WERI-Rb-1 (cell line): ENCODE results near the gene MYT1.
A peak's percentile ranks its signal among the peaks of the same experiment; 100 is the strongest.
"Not testable (repeated sequence)": the region's sequence is repeated elsewhere in the genome, so short reads cannot be mapped to it uniquely, and the experiment has no call there.

Experiments used
- DNase-seq: peaks from one replicate; pipeline ENCODE4 v3.0.0-alpha.2; 2020
- H3K27ac ChIP-seq: fragments of 250-450 bp; sonication (Bioruptor Pico); 2 replicates; pipeline ENCODE4 v1.5.1; 2020; ENCODE audit warnings: mild to moderate bottlenecking, moderate library complexity
- H3K27me3 ChIP-seq: fragments of 250-450 bp; sonication (Bioruptor Pico); 2 replicates; pipeline ENCODE4 v1.5.1; 2021; ENCODE audit warnings: mild to moderate bottlenecking, low read depth, moderate library complexity; ENCODE audit not compliant: insufficient read depth, severe bottlenecking
- H3K36me3 ChIP-seq: fragments of 250-450 bp; sonication (Bioruptor Pico); 2 replicates; pipeline ENCODE4 v1.5.1; 2020; ENCODE audit warnings: mild to moderate bottlenecking, moderate library complexity
- H3K4me3 ChIP-seq: 2 replicates; pipeline ENCODE4 v1.5.1; 2011; ENCODE audit warnings: low read depth, mild to moderate bottlenecking, control low read depth, low read length
- H3K9me3 ChIP-seq: fragments of 250-450 bp; sonication (Bioruptor Pico); 2 replicates; pipeline ENCODE4 v1.5.1; 2021; ENCODE audit warnings: mild to moderate bottlenecking, moderate library complexity; ENCODE audit not compliant: severe bottlenecking
- TF ChIP-seq, protein P1 (sequence below): IDR thresholded peaks from 2 replicates; pipeline ENCODE4 v1.5.1; 2011; ENCODE audit warnings: low read depth, mild to moderate bottlenecking, control low read depth, inconsistent platforms, low read length

MYT1 gene

DNA sequence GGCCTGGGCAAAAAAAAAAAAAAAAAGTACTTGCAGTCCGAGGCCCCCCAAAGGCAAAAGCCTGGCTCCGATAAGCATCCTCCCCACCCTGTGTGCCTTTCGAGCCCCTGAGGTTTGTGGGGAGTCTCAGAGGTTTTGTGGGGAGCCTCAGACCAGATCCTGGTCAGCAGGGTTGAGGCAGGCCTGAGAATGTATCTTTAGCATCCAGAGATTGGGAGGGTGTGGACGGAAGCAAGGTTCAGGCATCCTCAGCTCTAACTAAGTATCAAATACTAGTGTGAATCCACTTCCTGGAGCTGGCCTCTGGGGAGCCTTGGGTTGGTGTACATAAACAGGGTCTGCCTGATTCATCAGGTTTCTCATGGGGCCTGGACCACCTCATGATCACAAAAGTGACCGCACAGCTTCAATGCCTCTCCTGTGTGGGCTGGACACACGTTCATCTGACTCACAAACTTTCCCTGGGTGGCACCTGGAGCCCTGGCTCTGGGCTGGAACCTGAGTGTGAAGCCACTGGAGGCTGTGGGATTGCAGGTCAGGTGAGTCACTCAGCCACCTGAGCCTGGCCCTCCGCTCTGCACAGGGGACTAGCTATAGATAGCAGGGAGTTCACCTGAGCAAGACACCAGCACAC is 115.7 kb downstream of the MYT1 start:
- Histone ChIP-seq H3K9me3 (no peaks in the 10 kb centered on the region), H3K4me3 (no peak overlapping the region), H3K27me3 (no peaks in the 10 kb centered on the region), H3K36me3 (no peaks in the 10 kb centered on the region), H3K27ac (no peak overlapping the region)
- TF ChIP-seq, protein P1, sequence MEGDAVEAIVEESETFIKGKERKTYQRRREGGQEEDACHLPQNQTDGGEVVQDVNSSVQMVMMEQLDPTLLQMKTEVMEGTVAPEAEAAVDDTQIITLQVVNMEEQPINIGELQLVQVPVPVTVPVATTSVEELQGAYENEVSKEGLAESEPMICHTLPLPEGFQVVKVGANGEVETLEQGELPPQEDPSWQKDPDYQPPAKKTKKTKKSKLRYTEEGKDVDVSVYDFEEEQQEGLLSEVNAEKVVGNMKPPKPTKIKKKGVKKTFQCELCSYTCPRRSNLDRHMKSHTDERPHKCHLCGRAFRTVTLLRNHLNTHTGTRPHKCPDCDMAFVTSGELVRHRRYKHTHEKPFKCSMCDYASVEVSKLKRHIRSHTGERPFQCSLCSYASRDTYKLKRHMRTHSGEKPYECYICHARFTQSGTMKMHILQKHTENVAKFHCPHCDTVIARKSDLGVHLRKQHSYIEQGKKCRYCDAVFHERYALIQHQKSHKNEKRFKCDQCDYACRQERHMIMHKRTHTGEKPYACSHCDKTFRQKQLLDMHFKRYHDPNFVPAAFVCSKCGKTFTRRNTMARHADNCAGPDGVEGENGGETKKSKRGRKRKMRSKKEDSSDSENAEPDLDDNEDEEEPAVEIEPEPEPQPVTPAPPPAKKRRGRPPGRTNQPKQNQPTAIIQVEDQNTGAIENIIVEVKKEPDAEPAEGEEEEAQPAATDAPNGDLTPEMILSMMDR: no peak
- no peak for DNase-seq

DNA sequence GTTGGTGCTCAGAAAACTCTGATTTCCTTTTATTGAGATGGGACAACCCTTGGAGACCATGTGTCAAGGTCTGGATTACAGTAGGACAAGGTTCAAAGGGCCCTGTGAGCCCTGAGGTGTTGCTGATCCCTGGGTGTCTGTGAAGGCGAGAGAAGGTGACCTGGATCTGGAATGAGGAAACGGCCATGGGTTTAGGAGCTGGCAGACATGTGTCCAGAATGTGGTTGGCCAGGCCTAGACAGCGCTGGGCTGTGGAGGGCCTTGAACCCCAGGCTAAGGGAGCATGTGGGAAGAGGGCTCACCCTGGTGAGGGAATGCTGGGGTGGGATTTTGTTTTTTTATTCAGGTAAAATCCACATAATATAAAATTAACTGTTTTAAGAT is 116.2 kb downstream of the MYT1 start:
- TF ChIP-seq, protein P1: no peak

DNA sequence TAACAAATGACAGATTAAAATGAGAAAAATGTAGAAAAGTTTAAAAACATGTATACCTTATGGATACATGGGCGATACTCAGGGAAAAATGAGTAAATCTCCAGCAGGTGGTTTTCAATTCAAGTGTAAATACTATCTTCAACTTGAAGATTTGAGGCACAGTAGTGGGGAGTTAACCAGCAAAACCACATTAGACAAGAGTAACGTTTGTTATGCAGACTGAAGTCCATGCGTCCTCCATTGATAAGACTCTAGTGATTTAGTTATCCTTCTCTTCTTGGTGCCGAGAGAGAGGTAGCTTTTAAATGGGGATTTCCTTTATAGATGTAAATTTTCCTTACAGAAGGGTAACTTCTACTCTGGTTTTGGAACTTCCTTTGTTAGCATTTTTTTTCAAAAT is 119.4 kb downstream of the MYT1 start:
- DNase-seq: no peak
- no peak overlapping the region for H3K27ac ChIP-seq
- no peak overlapping the region for H3K4me3 ChIP-seq
- H3K36me3 ChIP-seq: no peaks in the 10 kb centered on the region
- no peaks in the 10 kb centered on the region for H3K9me3 ChIP-seq
- H3K27me3 ChIP-seq: no peaks in the 10 kb centered on the region
- TF ChIP-seq, protein P1: no peak

More for the DNA sequence above, 116.2 kb downstream of the MYT1 start:
- Histone ChIP-seq H3K36me3 (no peaks in the 10 kb centered on the region), H3K27me3 (no peaks in the 10 kb centered on the region), H3K27ac (no peak overlapping the region), H3K9me3 (no peaks in the 10 kb centered on the region), H3K4me3 (no peak overlapping the region)
- no peak for DNase-seq

DNA sequence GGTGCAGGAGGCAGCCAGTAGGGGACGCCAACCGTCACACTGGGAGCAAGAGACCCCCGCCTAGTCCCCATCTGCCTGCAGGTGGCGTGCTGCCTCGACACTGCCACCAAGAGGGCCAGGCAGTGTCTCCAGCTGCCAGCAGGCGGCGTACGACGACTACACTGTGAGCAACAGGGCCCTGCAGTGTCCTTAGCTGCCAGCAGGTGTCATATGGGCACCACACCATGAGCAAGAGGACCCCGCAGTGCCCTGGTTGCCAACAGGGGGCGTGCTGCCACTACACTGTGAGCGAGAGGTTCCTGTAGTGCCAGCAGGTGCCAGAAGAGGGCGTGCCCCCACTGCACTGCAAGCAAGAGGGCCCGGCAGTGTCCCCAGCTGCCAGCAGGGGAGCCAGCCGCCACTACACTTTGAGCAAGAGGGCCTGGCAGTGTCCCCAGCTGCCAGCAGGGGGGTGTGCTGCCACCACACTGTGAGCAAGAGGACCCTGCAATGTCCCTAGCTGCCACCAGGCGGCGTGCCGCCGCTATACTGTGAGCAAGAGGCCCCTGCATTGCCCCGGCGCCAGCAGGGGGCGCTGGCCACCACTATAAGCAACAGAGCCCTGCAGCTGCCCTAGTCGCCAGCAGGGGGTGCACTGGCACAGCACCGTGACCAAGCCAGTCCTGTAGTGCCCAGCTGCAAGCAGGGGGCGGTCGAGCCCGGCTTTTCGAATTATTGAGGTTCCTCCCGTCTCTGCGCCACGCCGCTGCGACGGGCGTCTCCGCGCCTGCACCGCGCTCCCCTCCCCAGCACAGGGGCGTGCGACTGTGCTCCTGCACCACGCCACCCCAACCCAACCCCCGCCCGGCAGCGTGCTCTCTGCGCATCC is 121.6 kb downstream of the MYT1 start:
- not testable (repeated sequence) for H3K27me3 ChIP-seq, H3K4me3 ChIP-seq, H3K9me3 ChIP-seq, H3K27ac ChIP-seq, H3K36me3 ChIP-seq
- peak; percentile 90 for DNase-seq
- TF ChIP-seq, protein P1: peak; percentile 84

DNA sequence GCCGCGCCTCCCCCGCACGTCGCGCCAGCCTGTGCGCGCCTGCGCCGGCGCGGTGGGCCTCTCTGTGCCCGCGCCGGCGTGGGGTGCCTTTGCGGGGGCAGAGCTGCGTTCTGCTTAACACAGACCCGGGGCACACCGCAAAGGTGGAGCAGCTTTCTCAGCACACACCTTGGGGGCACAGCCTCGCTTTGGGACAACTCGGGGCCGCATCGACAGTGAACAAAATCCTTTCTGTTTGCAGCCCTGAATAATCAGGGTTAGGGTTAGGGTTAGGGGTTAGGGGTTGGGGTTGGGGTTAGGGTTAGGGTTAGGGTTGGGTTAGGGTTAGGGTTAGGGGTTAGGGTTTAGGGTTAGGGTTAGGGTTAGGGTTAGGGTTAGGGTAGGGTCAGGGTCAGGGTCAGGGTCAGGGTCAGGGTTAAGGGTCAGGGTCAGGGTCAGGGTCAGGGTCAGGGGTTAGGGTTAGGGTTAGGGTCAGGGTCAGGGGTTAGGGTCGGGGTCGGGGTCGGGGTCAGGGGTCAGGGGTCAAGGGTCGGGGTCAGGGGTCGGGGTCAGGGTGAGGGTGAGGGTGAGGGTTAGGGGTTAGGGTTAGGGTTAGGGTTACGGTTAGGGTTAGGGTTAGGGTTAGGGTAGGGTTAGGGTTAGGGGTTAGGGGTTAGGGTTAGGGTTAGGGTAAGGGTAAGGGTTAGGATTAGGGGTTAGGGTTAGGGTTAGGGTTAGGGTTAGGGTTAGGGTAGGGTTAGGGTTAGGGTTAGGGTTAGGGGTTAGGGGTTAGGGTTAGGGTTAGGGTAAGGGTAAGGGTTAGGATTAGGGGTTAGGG is 122.4 kb downstream of the MYT1 start:
- not testable (repeated sequence) for H3K4me3 ChIP-seq, H3K27ac ChIP-seq, H3K9me3 ChIP-seq, DNase-seq, H3K27me3 ChIP-seq, H3K36me3 ChIP-seq

DNA sequence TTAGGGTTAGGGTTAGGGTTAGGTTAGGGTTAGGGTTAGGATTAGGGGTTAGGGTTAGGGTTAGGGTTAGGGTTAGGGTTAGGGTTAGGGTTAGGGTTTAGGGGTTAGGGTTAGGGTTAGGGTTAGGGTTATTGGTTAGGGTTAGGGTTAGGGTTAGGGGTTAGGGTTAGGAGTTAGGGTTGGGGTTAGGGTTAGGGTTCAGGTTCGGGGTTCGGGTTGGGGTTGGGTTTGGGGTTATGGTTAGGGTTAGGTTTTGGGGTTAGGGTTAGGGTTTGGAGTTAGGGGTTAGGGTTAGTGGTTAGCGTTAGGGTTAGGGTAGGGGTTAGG is 123.0 kb downstream of the MYT1 start:
- H3K27me3 ChIP-seq, DNase-seq, H3K9me3 ChIP-seq, H3K4me3 ChIP-seq, H3K27ac ChIP-seq, H3K36me3 ChIP-seq: not testable (repeated sequence)
